Measurements from ENCODE around the gene AHRR.
"Not testable (repeated sequence)": the region's sequence is repeated elsewhere in the genome, so short reads cannot be mapped to it uniquely, and the experiment has no call there.

Gene AHRR

GRCh38 chr5:380701-381309 lies 59.3 kb downstream of the AHRR start:
- DNase-seq = no peak

GRCh38 chr5:383066-383465 lies 61.6 kb downstream of the AHRR start:
- no peak for DNase-seq

- DNase-seq = no peak
These were observed 62.1 kb downstream of the AHRR start for GRCh38 chr5:383621-384020.

- DNase-seq = not testable (repeated sequence)
These were observed 63.1 kb downstream of the AHRR start for GRCh38 chr5:384576-384975.

- DNase-seq = no peak
These were observed 63.8 kb downstream of the AHRR start for GRCh38 chr5:385321-385720.

- no peak for DNase-seq
These were observed 65.2 kb downstream of the AHRR start for GRCh38 chr5:386432-387341.

GRCh38 chr5:387491-388265 lies 66.2 kb downstream of the AHRR start:
- DNase-seq = no peak

- no peak for DNase-seq
These were observed 67.0 kb downstream of the AHRR start for GRCh38 chr5:388266-389196.

GRCh38 chr5:389197-389821 lies 67.8 kb downstream of the AHRR start:
- no peak for DNase-seq

GRCh38 chr5:389891-390622 lies 68.5 kb downstream of the AHRR start:
- DNase-seq = no peak

GRCh38 chr5:390623-391491 lies 69.3 kb downstream of the AHRR start:
- DNase-seq = no peak

- DNase-seq = no peak
These were observed 71.0 kb downstream of the AHRR start for GRCh38 chr5:392431-392988.

- no peak for DNase-seq
These were observed 72.3 kb downstream of the AHRR start for GRCh38 chr5:393846-394275.

GRCh38 chr5:394671-395155 lies 73.2 kb downstream of the AHRR start:
- no peak for DNase-seq

- no peak for DNase-seq
These were observed 73.8 kb downstream of the AHRR start for GRCh38 chr5:395156-395920.

GRCh38 chr5:395921-396530 lies 74.5 kb downstream of the AHRR start:
- no peak for DNase-seq

GRCh38 chr5:396531-396961 lies 75.0 kb downstream of the AHRR start:
- no peak for DNase-seq

GRCh38 chr5:398141-398474 lies 76.6 kb downstream of the AHRR start:
- not testable (repeated sequence) for DNase-seq
